Coronary artery (tissue), 2 donors: ENCODE measurements around the gene ICE1.

Experiments
- DNase-seq: peaks from one replicate; pipeline ENCODE4 v3.0.0-alpha.2; 2017; ENCODE audit warnings: low spot score
- H3K27ac ChIP-seq, 2 donors: fragments of 200-600 bp; sonication (generic); one replicate each; pipeline ENCODE4 v1.5.1; 2016 to 2019
- H3K4me3 ChIP-seq: fragments of 200-600 bp; sonication (generic); 2 replicates; pipeline ENCODE4 v1.5.1; 2016; ENCODE audit warnings: mild to moderate bottlenecking, moderate library complexity
- TF ChIP-seq, protein P1 (sequence below): fragments of 200-600 bp; sonication (generic); IDR thresholded peaks from one replicate; pipeline ENCODE4 v1.5.1; 2019; ENCODE audit warnings: antibody characterized with exemption

ICE1 gene

DNA sequence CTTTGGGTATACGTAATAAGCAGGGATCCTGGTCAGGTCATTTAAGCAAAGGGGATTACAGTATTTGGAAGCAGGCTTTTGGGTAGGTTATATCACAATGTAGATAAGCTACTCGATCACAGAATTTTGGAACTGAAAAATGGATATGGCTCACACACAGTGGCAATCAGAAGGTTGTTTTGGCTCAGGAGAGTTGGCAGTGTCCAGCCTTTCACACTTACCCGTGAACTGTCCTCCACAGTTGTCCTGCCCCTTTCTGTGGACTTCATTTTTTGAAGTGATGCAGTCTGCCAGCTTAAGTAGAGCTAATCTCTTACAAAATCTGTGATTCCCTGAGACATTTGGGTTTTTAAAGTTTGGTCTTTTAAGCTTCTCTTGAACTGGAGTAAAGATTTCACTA is 30.7 kb downstream of the ICE1 start:
- DNase-seq = no peak
- H3K4me3 ChIP-seq = no peak overlapping the region
- no peak overlapping the region for H3K27ac ChIP-seq
- TF ChIP-seq, protein P1, sequence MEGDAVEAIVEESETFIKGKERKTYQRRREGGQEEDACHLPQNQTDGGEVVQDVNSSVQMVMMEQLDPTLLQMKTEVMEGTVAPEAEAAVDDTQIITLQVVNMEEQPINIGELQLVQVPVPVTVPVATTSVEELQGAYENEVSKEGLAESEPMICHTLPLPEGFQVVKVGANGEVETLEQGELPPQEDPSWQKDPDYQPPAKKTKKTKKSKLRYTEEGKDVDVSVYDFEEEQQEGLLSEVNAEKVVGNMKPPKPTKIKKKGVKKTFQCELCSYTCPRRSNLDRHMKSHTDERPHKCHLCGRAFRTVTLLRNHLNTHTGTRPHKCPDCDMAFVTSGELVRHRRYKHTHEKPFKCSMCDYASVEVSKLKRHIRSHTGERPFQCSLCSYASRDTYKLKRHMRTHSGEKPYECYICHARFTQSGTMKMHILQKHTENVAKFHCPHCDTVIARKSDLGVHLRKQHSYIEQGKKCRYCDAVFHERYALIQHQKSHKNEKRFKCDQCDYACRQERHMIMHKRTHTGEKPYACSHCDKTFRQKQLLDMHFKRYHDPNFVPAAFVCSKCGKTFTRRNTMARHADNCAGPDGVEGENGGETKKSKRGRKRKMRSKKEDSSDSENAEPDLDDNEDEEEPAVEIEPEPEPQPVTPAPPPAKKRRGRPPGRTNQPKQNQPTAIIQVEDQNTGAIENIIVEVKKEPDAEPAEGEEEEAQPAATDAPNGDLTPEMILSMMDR = no peak

DNA sequence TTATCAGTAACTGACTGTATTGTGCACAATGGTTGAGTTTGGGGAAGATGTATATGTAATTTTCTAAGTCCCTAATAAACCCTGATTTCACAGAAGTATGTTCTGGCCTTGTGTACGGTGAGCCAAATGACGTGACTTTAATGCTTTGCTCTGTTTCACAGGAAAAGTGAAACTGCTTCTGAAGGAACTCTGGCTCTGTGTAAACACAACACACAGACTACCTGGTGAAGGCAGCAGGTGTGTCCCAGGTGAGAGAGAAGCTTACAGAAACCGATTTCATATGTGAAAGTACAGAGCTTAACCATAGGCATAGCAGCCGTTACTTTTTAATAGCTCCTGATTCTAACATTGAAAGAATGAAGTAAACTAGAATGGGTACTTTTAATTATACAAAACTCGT is 31.9 kb downstream of the ICE1 start:
- DNase-seq = no peak
- TF ChIP-seq, protein P1 = no peak
- no peak overlapping the region for H3K27ac ChIP-seq
- H3K4me3 ChIP-seq = no peak overlapping the region

- no peak for DNase-seq
- Histone ChIP-seq H3K4me3 (no peak overlapping the region), H3K27ac (no peak overlapping the region)
- TF ChIP-seq, protein P1 = no peak
Measured at GRCh38 chr5:5456858-5457257, 34.4 kb downstream of the ICE1 start.

DNA sequence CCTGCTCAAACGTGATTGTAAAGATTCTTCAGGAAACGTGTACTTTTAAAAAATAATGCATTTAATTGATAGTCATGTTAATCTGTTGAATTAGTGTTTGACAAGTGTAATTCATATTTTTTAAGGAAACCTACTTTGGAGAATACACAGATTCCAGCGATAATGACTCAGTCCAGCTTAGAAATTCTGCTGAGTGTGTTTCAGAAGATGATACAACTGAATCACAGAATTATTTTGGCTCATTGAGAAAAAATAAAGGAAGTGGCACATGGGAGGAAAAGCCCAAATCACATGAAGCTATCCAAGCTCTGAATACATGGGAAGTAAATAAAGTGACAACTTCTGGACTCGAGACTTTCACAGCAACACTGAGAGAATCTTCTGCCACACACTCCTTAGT is 37.8 kb downstream of the ICE1 start:
- H3K27ac ChIP-seq = no peak overlapping the region
- DNase-seq = no peak
- no peak overlapping the region for H3K4me3 ChIP-seq
- TF ChIP-seq, protein P1 = no peak

DNA sequence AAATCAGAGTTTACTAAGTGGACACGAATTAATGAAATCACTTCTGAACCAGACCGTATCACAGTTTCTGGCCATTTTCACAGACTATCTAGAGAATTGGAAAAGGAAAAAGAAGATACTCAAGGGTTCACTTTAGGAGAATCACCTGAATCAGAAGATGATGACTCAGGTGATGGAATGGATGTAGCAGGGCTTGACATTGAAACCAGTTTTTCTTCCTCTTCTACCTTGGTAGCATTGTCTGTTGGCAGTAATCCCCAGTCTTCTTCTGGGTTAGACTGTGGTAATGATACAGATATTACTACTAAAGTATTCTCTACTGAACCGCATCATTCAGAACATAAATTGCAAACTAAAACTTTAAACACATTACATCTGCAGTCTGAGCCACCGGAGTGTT is 38.5 kb downstream of the ICE1 start:
- Histone ChIP-seq H3K4me3 (no peak overlapping the region), H3K27ac (no peak overlapping the region)
- TF ChIP-seq, protein P1 = no peak
- DNase-seq = no peak

- TF ChIP-seq, protein P1 = no peak
- Histone ChIP-seq H3K4me3 (no peak overlapping the region), H3K27ac (no peak overlapping the region)
- no peak for DNase-seq
Measured at GRCh38 chr5:5464036-5464715, 41.7 kb downstream of the ICE1 start.

- Histone ChIP-seq H3K4me3 (no peak overlapping the region), H3K27ac (no peak overlapping the region)
- TF ChIP-seq, protein P1 = no peak
- no peak for DNase-seq
Measured at GRCh38 chr5:5466227-5466626, 43.8 kb downstream of the ICE1 start.
